ENCODE data around the gene RANBP3L.
"Not testable (repeated sequence)": the region's sequence is repeated elsewhere in the genome, so short reads cannot be mapped to it uniquely, and the experiment has no call there.

The RANBP3L gene

GRCh38 chr5:36301858-36302603, at the start of gene RANBP3L:
Gene RANBP3L, minus strand, starts transcription at chr5:36301902. Its CDS starts 486 bp downstream, at chr5:36301416.
- H3K4me3 ChIP-seq (ENCODE audit: control insufficient read depth, low read depth, low read length): no peak within 1 kb of the TSS
- DNase-seq (ENCODE audit: low read depth): no peak
- TF ChIP-seq CTCF (IDR thresholded peaks at IDR 0.05; ENCODE audit: control insufficient read depth, insufficient read depth, low read depth, low read length, missing control alignments): no peak

GRCh38 chr5:36346896-36347690, 45.4 kb upstream of the RANBP3L start:
- no peak for TF ChIP-seq CTCF (IDR thresholded peaks at IDR 0.05; ENCODE audit: control insufficient read depth, insufficient read depth, low read depth, low read length, missing control alignments)
- H3K4me3 ChIP-seq (ENCODE audit: control insufficient read depth, low read depth, low read length): no peak overlapping the region
- no peak for DNase-seq (ENCODE audit: low read depth)

- no peak for TF ChIP-seq CTCF (IDR thresholded peaks at IDR 0.05; ENCODE audit: control insufficient read depth, insufficient read depth, low read depth, low read length, missing control alignments)
- no peak for DNase-seq (ENCODE audit: low read depth)
- no peak overlapping the region for H3K4me3 ChIP-seq (ENCODE audit: control insufficient read depth, low read depth, low read length)
Measured at GRCh38 chr5:36344899-36345298, 43.2 kb upstream of the RANBP3L start.

GRCh38 chr5:36341720-36342119, 40.0 kb upstream of the RANBP3L start:
- not testable (repeated sequence) for DNase-seq (ENCODE audit: low read depth); H3K4me3 ChIP-seq (ENCODE audit: control insufficient read depth, low read depth, low read length)

- DNase-seq (ENCODE audit: low read depth): no peak
- TF ChIP-seq CTCF (IDR thresholded peaks at IDR 0.05; ENCODE audit: control insufficient read depth, insufficient read depth, low read depth, low read length, missing control alignments): no peak
- H3K4me3 ChIP-seq (ENCODE audit: control insufficient read depth, low read depth, low read length): no peak overlapping the region
Measured at GRCh38 chr5:36337597-36337996, 35.9 kb upstream of the RANBP3L start.

GRCh38 chr5:36334315-36334714, 32.6 kb upstream of the RANBP3L start:
- no peak overlapping the region for H3K4me3 ChIP-seq (ENCODE audit: control insufficient read depth, low read depth, low read length)
- no peak for TF ChIP-seq CTCF (IDR thresholded peaks at IDR 0.05; ENCODE audit: control insufficient read depth, insufficient read depth, low read depth, low read length, missing control alignments)
- peak; percentile 4 for DNase-seq (ENCODE audit: low read depth)

GRCh38 chr5:36332720-36333119, 31.0 kb upstream of the RANBP3L start:
- H3K4me3 ChIP-seq (ENCODE audit: control insufficient read depth, low read depth, low read length); DNase-seq (ENCODE audit: low read depth): not testable (repeated sequence)
